ENCODE measurements around the gene RFC5. TPM values are rescaled to one million over a fixed set of nuclear protein-coding genes. Genes with fewer than 3 reads are reported as not detected.
"Not testable (repeated sequence)": the region's sequence is repeated elsewhere in the genome, so short reads cannot be mapped to it uniquely, and the experiment has no call there.

RFC5 gene
- total RNA-seq, 4 donors from 2014 or later: 4.9 to 8.7 (median 7.6) TPM; not detected in 1

- in situ Hi-C loops (cut with MboI; ENCODE audit: low pct_ligation_motif_present in 1 of 4, low pct_unique_long_range_greater_than_20kb in 1 of 4, low sequenced_read_pairs in 3 of 4): no loop called here
Measured at GRCh38 chr12:117986705-117987469, 29.6 kb upstream of the RFC5 start.

GRCh38 chr12:117994551-117995438 is 21.7 kb upstream of the RFC5 start:
- in situ Hi-C loops (cut with MboI; ENCODE audit: low pct_ligation_motif_present in 1 of 4, low pct_unique_long_range_greater_than_20kb in 1 of 4, low sequenced_read_pairs in 3 of 4): no loop called here
- intact Hi-C loops (cut with DNase I; ENCODE audit: low total_unique reads): no loop called here
- no peak for DNase-seq
- Histone ChIP-seq H3K4me3 (no peak overlapping the region), H3K27ac (no peak overlapping the region), H3K36me3 (no peaks in the 10 kb centered on the region), H3K9me3 (no peaks in the 10 kb centered on the region), H3K27me3 (no peaks in the 10 kb centered on the region), H3K4me1 (peaks cover 0 to 9% (median 0%) of the 10 kb centered on the region in 4 donors)
- no peak for TF ChIP-seq POLR2AphosphoS5 (IDR thresholded peaks at IDR 0.05)
- 75 to 79% methylated on average over 3 of the region's 3 CpGs for WGBS, 2 donors (ENCODE audit: low coverage in 1 of 2)

More at GRCh38 chr12:117986705-117987469, 29.6 kb upstream of the RFC5 start:
- H3K27me3 ChIP-seq: peaks cover 9% of the 10 kb centered on the region
- no peaks in the 10 kb centered on the region for H3K4me1 ChIP-seq
- no peaks in the 10 kb centered on the region for H3K9me3 ChIP-seq
- no peaks in the 10 kb centered on the region for H3K36me3 ChIP-seq
- WGBS, 2 donors (ENCODE audit: low coverage in 1 of 2): 51 to 65% methylated on average over 4 of the region's 4 CpGs
- intact Hi-C loops (cut with DNase I; ENCODE audit: low total_unique reads): no loop called here
- DNase-seq: no peak
- no peak overlapping the region for H3K4me3 ChIP-seq
- no peak for TF ChIP-seq EP300 (IDR thresholded peaks at IDR 0.05; ENCODE audit: low read depth)
- TF ChIP-seq CTCF (IDR thresholded peaks at IDR 0.05): no peak
- no peak for TF ChIP-seq POLR2AphosphoS5 (IDR thresholded peaks at IDR 0.05)
- no peak for TF ChIP-seq POLR2A (IDR thresholded peaks at IDR 0.05)
- no peak overlapping the region for H3K27ac ChIP-seq

GRCh38 chr12:117998719-117999118 is 17.8 kb upstream of the RFC5 start:
- no peak overlapping the region for H3K4me3 ChIP-seq
- in situ Hi-C loops (cut with MboI; ENCODE audit: low pct_ligation_motif_present in 1 of 4, low pct_unique_long_range_greater_than_20kb in 1 of 4, low sequenced_read_pairs in 3 of 4) (no loop called here), intact Hi-C loops (cut with DNase I; ENCODE audit: low total_unique reads) (no loop called here)
- DNase-seq: no peak
- H3K27ac ChIP-seq: no peak overlapping the region
- H3K27me3 ChIP-seq: no peaks in the 10 kb centered on the region
- TF ChIP-seq CTCF (IDR thresholded peaks at IDR 0.05): no peak
- no peak for TF ChIP-seq POLR2A (IDR thresholded peaks at IDR 0.05)
- no peak for TF ChIP-seq POLR2AphosphoS5 (IDR thresholded peaks at IDR 0.05)
- TF ChIP-seq EP300 (IDR thresholded peaks at IDR 0.05; ENCODE audit: low read depth): no peak
- H3K9me3 ChIP-seq: no peaks in the 10 kb centered on the region
- H3K36me3 ChIP-seq: no peaks in the 10 kb centered on the region
- peaks cover 0 to 9% (median 0%) of the 10 kb centered on the region in 4 donors for H3K4me1 ChIP-seq
- 31 to 54% methylated on average over 2 of the region's 2 CpGs for WGBS, 2 donors (ENCODE audit: low coverage in 1 of 2)

GRCh38 chr12:117999806-118000205 is 16.7 kb upstream of the RFC5 start:
- H3K9me3 ChIP-seq; H3K36me3 ChIP-seq; DNase-seq; H3K4me3 ChIP-seq; H3K27ac ChIP-seq; H3K27me3 ChIP-seq; in situ Hi-C loops (cut with MboI; ENCODE audit: low pct_ligation_motif_present in 1 of 4, low pct_unique_long_range_greater_than_20kb in 1 of 4, low sequenced_read_pairs in 3 of 4); H3K4me1 ChIP-seq: not testable (repeated sequence)
- WGBS, 2 donors (ENCODE audit: low coverage in 1 of 2): 58 to 100% methylated on average over 1 to 2 of the region's 2 CpGs
- intact Hi-C loops (cut with DNase I; ENCODE audit: low total_unique reads): loop anchor here (10.0 kb wide), 1 partner anchor 655 kb away; no protein-coding TSS in a partner anchor

- Histone ChIP-seq H3K27ac (no peak overlapping the region), H3K36me3 (no peaks in the 10 kb centered on the region), H3K9me3 (no peaks in the 10 kb centered on the region), H3K4me3 (no peak overlapping the region), H3K27me3 (no peaks in the 10 kb centered on the region), H3K4me1 (peaks cover 0 to 2% (median 0%) of the 10 kb centered on the region in 4 donors)
- in situ Hi-C loops (cut with MboI; ENCODE audit: low pct_ligation_motif_present in 1 of 4, low pct_unique_long_range_greater_than_20kb in 1 of 4, low sequenced_read_pairs in 3 of 4): no loop called here
- TF ChIP-seq CTCF (IDR thresholded peaks at IDR 0.05) (no peak), POLR2AphosphoS5 (IDR thresholded peaks at IDR 0.05) (no peak), POLR2A (IDR thresholded peaks at IDR 0.05) (no peak), EP300 (IDR thresholded peaks at IDR 0.05; ENCODE audit: low read depth) (no peak)
- 92 to 96% methylated on average over 3 of the region's 3 CpGs for WGBS, 2 donors (ENCODE audit: low coverage in 1 of 2)
- no peak for DNase-seq
- intact Hi-C loops (cut with DNase I; ENCODE audit: low total_unique reads): no loop called here
Measured at GRCh38 chr12:118010903-118011302, 5.6 kb upstream of the RFC5 start.
